Osteocyte (in vitro differentiated cells): ENCODE data around the gene RGS7. TPM values are rescaled to one million over a fixed set of nuclear protein-coding genes. Genes with fewer than 3 reads are reported as not detected.
"Not testable (repeated sequence)": the region's sequence is repeated elsewhere in the genome, so short reads cannot be mapped to it uniquely, and the experiment has no call there.

Source experiments
- DNase-seq: peaks from one replicate; pipeline ENCODE4 v3.0.0; 2021; ENCODE audit warnings: mixed read lengths; ENCODE audit not compliant: unreplicated experiment; ENCODE audit errors: extremely low spot score
- H3K27ac Mint-ChIP-seq: one replicate; pipeline ENCODE4 v1.8.0; 2021; ENCODE audit warnings: mild to moderate bottlenecking, mixed read lengths; ENCODE audit not compliant: unreplicated experiment
- H3K27me3 Mint-ChIP-seq: one replicate; pipeline ENCODE4 v1.8.0; 2021; ENCODE audit warnings: mixed read lengths; ENCODE audit not compliant: unreplicated experiment
- H3K36me3 Mint-ChIP-seq: one replicate; pipeline ENCODE4 v1.8.0; 2021; ENCODE audit warnings: mixed read lengths; ENCODE audit not compliant: unreplicated experiment
- H3K4me1 Mint-ChIP-seq: one replicate; pipeline ENCODE4 v1.8.0; 2021; ENCODE audit warnings: mixed read lengths; ENCODE audit not compliant: unreplicated experiment
- H3K4me3 Mint-ChIP-seq: one replicate; pipeline ENCODE4 v1.8.0; 2021; ENCODE audit warnings: mild to moderate bottlenecking, moderate library complexity, mixed read lengths; ENCODE audit not compliant: unreplicated experiment
- H3K9me3 Mint-ChIP-seq: one replicate; pipeline ENCODE4 v1.8.0; 2021; ENCODE audit warnings: mixed read lengths; ENCODE audit not compliant: unreplicated experiment
- microRNA-seq: library from miRNA; unstranded; fragments of <30 nt; microRNA quantifications from one replicate; pipeline ENCODE4 v1.1.0, GENCODE V29; 2020; ENCODE audit not compliant: unreplicated experiment
- total RNA-seq: library from RNA; stranded (reverse); gene quantifications from 2 replicates; pipeline ENCODE4 v1.2.1, GENCODE V29; 2021
- TF ChIP-seq, protein P1 (sequence below): fragments of 200-600 bp; sonication (generic); IDR thresholded peaks from 2 replicates; pipeline ENCODE4 v1.5.0; 2021; ENCODE audit warnings: antibody characterized with exemption, mild to moderate bottlenecking, moderate library complexity

Gene RGS7
- total RNA-seq, 1 donor from 2014 or later = 10.9 TPM

DNA sequence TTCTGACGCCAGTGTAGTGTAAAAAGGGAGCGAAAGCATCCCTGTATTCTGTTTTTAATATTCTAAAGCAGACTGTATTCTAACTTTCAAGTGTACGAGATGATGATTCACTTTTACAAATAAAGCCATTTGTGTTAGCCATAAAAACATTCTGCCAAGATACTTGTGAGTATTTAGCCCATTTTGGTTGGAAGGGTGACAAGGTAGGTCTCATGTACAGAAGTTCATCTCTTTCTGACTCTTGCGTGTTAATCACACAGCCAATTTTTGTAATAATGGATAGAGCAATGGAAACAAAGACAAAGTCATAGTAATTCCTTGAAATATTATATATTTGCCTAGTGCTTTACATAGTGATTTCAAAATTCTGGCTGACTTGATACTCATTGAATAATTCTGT lies 619.7 kb downstream of the RGS7 start:
- Mint-ChIP-seq H3K4me1 (peaks cover 28% of the 10 kb centered on the region), H3K36me3 (no peaks in the 10 kb centered on the region), H3K9me3 (no peaks in the 10 kb centered on the region), H3K4me3 (no peak overlapping the region), H3K27me3 (no peaks in the 10 kb centered on the region), H3K27ac (no peak overlapping the region)
- TF ChIP-seq, protein P1, sequence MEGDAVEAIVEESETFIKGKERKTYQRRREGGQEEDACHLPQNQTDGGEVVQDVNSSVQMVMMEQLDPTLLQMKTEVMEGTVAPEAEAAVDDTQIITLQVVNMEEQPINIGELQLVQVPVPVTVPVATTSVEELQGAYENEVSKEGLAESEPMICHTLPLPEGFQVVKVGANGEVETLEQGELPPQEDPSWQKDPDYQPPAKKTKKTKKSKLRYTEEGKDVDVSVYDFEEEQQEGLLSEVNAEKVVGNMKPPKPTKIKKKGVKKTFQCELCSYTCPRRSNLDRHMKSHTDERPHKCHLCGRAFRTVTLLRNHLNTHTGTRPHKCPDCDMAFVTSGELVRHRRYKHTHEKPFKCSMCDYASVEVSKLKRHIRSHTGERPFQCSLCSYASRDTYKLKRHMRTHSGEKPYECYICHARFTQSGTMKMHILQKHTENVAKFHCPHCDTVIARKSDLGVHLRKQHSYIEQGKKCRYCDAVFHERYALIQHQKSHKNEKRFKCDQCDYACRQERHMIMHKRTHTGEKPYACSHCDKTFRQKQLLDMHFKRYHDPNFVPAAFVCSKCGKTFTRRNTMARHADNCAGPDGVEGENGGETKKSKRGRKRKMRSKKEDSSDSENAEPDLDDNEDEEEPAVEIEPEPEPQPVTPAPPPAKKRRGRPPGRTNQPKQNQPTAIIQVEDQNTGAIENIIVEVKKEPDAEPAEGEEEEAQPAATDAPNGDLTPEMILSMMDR = no peak
- DNase-seq = no peak

DNA sequence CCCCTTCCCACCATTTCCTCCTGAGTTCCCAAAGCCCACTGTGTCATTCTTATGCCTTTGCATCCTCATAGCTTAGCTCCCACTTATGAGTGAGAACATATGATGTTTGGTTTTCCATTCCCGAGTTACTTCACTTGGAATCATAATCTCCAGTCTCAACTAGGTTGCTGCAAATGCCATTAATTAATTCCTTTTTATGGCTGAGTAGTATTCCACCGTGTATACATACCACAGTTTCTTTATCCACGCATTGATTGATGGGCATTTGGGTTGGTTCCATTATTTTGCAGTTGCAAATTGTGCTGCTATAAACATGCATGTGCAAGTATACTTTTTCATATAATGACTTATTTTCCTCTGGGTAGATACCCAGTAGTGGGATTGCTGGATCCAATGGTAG lies 622.3 kb downstream of the RGS7 start:
- not testable (repeated sequence) for H3K27me3 Mint-ChIP-seq, H3K4me3 Mint-ChIP-seq, DNase-seq, H3K36me3 Mint-ChIP-seq, H3K27ac Mint-ChIP-seq, H3K9me3 Mint-ChIP-seq
- peaks cover 30% of the 10 kb centered on the region for H3K4me1 Mint-ChIP-seq

DNA sequence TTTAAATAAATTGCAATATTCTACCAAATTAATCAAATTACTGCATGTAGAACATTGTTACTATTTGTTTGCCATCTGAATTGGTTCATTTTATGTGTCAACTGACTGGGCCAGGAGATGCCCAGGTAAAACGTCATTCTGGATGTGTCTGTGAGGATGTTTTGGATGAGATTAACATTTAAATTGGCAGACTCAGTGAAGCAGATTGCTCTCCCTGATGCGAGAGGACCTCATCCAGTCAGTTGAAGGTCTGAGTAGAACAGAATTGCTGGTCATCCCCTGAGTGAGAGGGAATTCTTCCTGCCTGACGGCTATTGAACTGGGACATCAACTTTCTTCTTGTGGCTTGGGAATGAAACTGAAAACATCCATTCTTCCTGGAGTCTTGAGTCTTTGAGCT lies 623.0 kb downstream of the RGS7 start:
- Mint-ChIP-seq H3K9me3 (no peaks in the 10 kb centered on the region), H3K27me3 (no peaks in the 10 kb centered on the region), H3K27ac (no peak overlapping the region), H3K36me3 (no peaks in the 10 kb centered on the region), H3K4me3 (no peak overlapping the region), H3K4me1 (peaks cover 25% of the 10 kb centered on the region)
- DNase-seq = no peak
- TF ChIP-seq, protein P1 = no peak

DNA sequence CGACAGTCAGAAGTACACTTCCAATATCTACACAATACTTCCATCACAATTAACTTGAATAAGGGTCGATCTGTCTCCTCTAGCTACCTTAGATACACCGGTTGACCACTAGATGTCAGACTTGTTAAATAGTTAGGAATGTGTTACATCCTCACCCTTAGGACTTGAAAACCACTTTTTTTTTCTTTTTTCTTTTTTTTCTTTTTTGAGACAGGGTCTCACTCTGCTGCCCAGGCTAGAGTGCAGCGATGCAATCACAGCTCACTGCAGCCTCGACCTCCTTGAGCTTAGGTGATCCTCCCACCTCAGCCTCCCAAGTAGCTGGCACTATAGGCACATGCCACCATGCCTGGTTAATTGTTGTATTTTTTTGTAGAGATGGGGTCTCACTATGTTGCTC lies 624.6 kb downstream of the RGS7 start:
- Mint-ChIP-seq H3K27me3 (no peaks in the 10 kb centered on the region), H3K27ac (no peak overlapping the region), H3K36me3 (no peaks in the 10 kb centered on the region), H3K4me3 (no peak overlapping the region), H3K4me1 (peaks cover 16% of the 10 kb centered on the region), H3K9me3 (no peaks in the 10 kb centered on the region)
- TF ChIP-seq, protein P1 = peak; percentile 78
- no peak for DNase-seq

Small RNA genes within 50 kb of the gene (microRNA-seq; reads per million reads assigned to microRNA genes)
- gene MIR3123 = not detected

Other genes with a start within 250 kb of the RGS7 start
- 61.1 and 65.5 TPM in 2 replicates for gene FH, start 162.6 kb upstream of the RGS7 start, total RNA-seq
- not detected in 2 replicates for gene KMO, start 175.2 kb upstream of the RGS7 start, total RNA-seq